ENCODE data around the gene NMRAL1.
A peak's percentile ranks its signal among the peaks of the same experiment; 100 is the strongest.

Gene NMRAL1

GRCh38 chr16:4501071-4501478, 26.6 kb upstream of the NMRAL1 start:
- DNase-seq = no peak

DNA sequence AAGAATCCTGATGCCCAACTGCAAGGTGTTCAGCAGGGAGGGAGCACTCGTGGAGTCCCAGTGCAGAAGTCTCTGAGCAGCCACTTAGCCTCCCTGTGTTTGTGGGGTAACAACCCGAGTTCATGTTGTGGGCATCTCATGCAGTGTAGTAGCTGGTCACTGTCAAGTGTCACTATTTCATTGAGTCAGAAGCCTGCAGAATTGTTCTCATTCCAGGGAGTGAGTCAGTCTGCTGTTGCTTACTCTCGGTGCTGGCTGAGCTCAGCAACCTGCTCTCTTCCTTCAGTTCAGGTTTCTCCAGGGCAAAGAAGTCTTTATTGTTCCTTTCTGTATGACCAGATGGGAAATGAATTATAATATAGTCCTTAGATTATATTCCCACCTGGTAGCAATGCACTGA, 25.8 kb upstream of the NMRAL1 start:
- DNase-seq = no peak

- no peak for DNase-seq
Observed at GRCh38 chr16:4499196-4499555, 24.8 kb upstream of the NMRAL1 start.

- DNase-seq = no peak
Observed at GRCh38 chr16:4498546-4499195, 24.2 kb upstream of the NMRAL1 start.

DNA sequence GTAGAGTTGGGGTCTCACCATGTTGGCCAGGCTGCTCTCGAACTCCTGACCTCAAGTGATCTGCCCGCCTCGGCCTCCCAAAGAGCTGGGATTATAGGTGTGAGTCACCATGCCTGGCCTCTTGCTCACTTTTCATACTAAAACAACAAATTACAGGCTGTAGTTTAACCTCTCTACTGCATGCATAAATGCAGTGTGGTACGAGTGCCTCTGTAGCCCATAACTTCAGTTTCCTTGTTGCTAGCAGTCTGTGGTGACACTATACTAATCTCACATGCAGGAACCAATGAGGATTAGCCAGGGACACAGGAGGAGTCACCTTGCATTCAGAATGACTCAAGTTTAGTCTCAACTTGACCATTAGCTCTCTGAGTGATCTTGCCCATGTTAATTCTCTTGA, 21.9 kb upstream of the NMRAL1 start:
- DNase-seq = no peak

DNA sequence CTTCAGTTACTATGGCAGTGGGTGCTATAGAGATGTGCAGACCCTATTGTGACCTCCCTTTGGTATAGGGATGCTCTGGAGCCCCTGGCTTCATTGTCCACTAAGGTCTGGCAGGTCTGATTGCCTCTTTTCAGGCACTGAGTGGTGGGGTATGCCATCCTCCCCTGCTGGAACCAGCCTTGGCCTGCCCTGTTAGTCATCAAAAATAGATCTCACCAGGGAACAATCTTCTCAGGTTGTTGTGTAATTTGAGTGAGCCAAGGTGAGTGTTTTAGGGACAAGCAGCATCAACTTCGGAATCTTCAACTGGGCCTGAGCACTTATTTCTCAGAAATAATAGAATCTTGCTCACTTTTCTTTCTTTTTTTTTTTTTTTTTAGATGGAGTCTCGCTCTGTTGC, 21.3 kb upstream of the NMRAL1 start:
- no peak for DNase-seq

GRCh38 chr16:4494746-4495490, 20.5 kb upstream of the NMRAL1 start:
- DNase-seq = no peak

DNA sequence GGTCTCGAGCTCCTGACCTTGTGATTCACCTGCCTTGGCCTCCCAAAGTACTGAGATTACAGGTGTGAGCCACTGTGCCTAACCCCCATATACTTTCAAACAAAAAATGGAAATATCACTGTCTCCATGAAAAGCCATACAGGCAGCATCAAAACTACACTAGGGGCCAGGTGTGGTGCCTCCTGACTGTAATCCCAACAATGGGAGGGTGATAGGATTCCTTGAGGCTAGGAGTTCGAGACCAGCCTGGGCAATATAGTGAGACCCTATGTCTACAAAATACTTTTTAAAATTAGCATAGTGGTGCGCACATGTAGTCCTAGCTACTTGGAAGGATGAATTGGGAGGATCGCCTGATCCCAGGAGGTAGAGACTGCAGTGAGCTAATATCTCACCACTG, 17.5 kb upstream of the NMRAL1 start:
- DNase-seq = no peak

GRCh38 chr16:4489030-4489429, 14.6 kb upstream of the NMRAL1 start:
- no peak for DNase-seq

DNA sequence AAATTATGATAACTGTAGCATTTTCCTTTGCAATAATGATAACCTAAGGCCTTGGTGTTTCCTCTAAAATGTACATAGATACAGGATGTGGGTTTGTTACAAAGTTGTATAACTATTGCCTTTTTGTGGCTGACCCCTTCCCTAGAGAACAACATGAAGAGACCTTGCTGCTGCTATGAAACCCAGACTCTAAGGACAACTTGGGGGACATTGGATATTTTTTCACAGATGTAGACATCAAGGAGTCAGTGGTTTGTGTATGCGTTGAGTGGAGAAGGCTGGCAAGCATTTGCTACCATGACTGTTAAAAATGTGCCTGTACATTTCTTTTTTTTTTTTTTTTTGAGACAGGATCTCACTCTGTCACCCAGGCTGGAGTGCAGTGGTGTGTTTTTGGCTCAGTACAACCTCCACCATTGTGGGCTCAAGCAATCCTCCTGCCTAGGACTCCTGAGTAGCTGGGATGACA, 14.1 kb upstream of the NMRAL1 start:
- DNase-seq = no peak

GRCh38 chr16:4487955-4488498, 13.6 kb upstream of the NMRAL1 start:
- DNase-seq = no peak

- no peak for DNase-seq
Observed at GRCh38 chr16:4486126-4486893, 11.9 kb upstream of the NMRAL1 start.

DNA sequence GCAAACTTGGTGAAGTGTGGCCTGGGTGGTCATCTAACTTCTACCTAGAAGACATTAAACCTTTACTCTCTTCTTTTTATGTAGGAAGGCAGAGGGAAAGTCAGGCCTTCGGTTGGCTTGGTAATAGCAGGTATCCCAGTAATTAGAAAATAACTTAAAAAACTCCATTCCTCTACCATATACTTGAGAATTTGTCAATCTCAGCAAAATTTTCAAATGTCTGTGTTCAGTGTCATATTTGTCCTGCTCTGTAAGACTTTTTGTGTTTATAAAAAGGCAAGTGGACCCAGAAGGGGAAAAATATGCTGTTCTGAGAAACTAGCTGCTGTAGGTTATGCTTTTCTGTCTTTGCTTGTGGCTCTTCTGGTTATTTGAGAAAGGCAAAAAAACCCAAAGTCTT, 7.5 kb upstream of the NMRAL1 start:
- no peak for DNase-seq

DNA sequence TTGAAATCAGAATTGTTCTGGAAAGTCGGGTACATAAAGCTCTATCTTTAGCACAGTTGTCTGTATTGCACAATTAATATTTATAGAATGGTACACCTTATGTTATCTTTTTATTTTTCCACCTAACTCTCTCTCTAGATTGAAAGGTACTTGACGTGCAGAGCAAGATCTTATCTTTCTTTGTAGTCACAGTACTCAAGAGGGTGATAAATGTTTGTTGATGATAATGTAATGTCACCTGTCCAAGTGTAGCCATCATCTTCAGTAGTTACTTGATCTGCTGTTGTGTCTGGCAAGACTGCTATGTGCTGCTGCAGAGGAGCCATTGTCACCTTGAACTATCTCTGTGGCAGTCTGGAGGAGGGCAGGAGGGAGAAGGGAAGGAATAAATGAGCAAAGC, 7.1 kb upstream of the NMRAL1 start:
- no peak for DNase-seq

- DNase-seq = no peak
Observed at GRCh38 chr16:4477966-4478365, 3.5 kb upstream of the NMRAL1 start.

- DNase-seq = peak; percentile 91
Observed at GRCh38 chr16:4475880-4476788, 1.7 kb upstream of the NMRAL1 start, which contains the start of gene HMOX2. HMOX2 (plus strand) TSS chr16:4476398; CDS start chr16:4505525, 29,127 bp downstream.

DNA sequence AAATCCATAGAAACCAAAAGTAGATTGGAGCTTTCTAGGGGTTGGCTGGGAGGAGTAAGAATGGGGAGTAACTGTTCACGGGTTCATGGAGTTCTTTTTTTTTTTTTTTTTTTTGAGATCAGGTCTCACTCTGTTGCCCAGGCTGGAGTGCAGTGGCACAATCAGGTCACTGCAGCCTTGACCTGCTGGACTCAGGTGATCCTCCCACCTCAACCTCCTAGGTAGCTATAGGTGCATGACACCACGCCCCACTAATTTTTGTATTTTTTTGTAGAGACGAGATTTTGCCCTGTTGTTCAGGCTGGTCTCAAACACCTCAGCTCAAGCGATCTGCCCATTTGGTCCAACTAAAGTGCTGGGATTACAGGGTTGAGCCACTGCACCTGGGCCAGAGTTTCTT, 1.5 kb downstream of the NMRAL1 start:
- no peak for DNase-seq

DNA sequence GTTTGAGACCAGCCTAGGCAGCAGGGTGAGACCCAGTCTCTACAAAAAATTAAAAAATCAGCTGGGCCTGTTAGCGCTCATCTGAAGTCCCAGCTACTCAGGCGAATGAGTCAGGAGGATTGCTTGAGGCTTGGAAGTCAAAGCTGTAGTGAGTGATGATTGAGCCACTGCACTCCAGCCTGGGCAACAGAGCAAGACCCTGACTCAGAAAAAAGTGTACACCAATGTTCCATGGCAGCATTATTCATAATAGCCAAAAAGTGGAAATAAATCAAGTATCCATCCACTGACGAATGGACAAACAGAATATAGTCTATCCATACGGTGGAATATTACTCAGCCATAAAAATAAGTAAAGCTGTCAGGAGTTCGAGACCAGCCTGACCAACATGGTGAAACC, 2.6 kb downstream of the NMRAL1 start:
- no peak for DNase-seq

DNA sequence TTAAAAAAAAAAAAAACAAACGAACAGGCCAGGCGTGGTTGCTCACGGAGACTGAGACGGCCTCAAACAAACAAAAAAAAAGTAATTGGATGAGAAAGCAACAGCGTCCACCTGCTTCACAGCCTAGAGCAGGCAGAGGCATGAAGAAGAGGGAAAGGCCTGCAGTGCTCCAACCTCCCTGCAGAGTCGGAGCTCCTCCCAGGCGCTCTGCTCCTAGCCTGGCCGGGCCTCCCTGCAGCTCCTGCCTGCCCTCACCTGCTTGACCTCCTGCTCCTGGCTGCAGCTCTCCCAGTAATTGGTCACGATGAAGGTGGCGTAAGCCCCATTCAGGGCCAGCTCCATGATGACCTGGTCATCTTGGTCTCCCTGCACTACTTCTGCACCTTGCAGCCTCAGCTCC, 5.5 kb downstream of the NMRAL1 start:
- no peak for DNase-seq

- DNase-seq = no peak
Observed at GRCh38 chr16:4467916-4468315, 6.5 kb downstream of the NMRAL1 start.

- peak; percentile 69 for DNase-seq
Observed at GRCh38 chr16:4465977-4466779, 8.2 kb downstream of the NMRAL1 start.

All from activated gamma-delta T cell treated with Interleukin-2 at 50 U/mL for 16 hours (primary cell).